ENCODE results near the gene ANKK1.

Gene ANKK1

DNA sequence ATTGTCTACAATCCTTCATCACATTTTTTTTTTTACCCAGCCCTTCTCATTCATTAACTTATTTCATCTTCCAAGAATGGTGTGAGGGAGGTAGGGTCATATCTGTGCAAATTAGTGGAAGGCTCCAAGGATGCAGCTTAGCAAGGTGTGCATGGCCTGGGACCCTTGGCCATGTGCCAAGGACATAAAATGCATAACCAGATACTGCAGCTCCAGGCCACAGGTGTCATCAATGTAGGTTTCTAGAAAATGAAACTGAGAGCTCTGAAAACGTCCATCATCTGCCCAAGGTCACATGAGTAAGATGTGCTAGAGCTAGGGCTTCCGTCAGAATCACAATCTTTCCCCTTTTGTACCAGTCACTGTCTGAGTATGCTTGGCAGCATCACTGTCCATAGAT, 29.8 kb downstream of the ANKK1 start:
- no peak for DNase-seq (ENCODE audit: low read depth)
- H3K4me3 ChIP-seq (ENCODE audit: low read length): no peak overlapping the region
- TF ChIP-seq, protein P1, sequence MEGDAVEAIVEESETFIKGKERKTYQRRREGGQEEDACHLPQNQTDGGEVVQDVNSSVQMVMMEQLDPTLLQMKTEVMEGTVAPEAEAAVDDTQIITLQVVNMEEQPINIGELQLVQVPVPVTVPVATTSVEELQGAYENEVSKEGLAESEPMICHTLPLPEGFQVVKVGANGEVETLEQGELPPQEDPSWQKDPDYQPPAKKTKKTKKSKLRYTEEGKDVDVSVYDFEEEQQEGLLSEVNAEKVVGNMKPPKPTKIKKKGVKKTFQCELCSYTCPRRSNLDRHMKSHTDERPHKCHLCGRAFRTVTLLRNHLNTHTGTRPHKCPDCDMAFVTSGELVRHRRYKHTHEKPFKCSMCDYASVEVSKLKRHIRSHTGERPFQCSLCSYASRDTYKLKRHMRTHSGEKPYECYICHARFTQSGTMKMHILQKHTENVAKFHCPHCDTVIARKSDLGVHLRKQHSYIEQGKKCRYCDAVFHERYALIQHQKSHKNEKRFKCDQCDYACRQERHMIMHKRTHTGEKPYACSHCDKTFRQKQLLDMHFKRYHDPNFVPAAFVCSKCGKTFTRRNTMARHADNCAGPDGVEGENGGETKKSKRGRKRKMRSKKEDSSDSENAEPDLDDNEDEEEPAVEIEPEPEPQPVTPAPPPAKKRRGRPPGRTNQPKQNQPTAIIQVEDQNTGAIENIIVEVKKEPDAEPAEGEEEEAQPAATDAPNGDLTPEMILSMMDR (conservative IDR thresholded peaks at IDR 0.05; ENCODE audit: low read depth, low read length): no peak

DNA sequence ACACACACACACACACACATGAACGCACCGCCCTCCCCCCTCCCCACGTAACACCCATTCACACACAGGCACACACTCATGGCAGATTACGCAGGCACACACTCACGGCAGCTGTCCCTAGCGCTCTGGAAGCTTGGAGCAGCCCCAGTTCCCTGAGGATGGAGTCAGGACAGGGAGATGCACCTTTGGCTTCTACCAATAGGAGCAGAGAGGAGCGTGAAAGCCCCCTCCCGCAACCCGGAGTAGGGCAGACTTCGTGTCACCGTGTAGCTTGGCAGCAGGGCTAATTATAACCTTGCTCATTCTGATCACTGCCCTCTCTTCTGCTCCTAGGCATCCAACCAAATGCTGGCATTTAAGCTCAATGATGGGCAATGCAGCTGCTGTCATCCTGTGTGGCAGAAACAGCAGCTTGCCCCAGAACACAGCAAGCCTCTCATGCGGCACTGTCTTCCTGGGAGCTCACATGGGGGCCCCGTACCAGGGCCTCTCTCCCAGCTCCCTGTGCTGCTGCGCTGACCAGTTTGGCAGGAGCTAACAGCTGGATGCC, 31.9 kb downstream of the ANKK1 start:
- TF ChIP-seq, protein P1 (conservative IDR thresholded peaks at IDR 0.05; ENCODE audit: low read depth, low read length): no peak
- H3K4me3 ChIP-seq (ENCODE audit: low read length): no peak overlapping the region
- DNase-seq (ENCODE audit: low read depth): no peak

DNA sequence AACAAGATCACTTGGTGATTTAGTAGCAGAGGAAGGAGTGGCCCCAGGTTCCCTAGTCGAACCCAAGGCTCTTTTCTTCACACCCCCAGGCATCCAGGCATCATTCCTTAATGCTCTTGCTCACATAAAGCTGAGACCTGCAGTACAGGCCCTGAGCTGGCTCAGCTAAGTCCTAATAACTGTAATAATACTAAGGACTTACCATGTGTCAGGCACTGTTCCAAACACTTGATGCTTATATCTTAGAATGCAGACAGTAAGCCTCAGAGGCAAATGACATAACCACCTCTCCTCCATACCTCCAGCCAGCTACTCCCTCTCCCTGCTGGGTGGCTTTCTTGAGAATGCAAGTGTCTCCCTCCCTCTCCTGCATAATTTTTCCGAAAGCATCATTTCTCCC, 33.2 kb downstream of the ANKK1 start:
- peak; percentile 4 for DNase-seq (ENCODE audit: low read depth)
- TF ChIP-seq, protein P1 (conservative IDR thresholded peaks at IDR 0.05; ENCODE audit: low read depth, low read length): no peak
- no peak overlapping the region for H3K4me3 ChIP-seq (ENCODE audit: low read length)

DNA sequence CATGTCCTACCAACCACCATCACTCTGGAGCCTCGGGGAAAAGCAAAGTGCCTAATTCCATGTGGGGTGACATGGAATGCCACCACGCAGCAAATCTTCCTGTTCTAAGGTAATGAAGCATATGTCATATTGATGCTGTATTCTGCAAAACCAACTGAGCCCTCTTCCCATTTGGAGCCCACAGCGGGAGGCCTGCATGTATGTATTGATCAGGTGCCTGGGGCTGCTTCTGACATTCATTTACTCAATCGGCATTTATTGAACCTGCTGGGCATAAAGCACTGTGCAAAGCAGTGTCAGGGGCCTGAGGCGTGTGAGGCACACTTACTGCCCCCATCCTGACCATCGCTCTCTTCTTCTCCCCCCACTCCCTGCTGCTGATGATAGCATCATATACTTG, 39.1 kb downstream of the ANKK1 start:
- H3K4me3 ChIP-seq (ENCODE audit: low read length): no peak overlapping the region
- DNase-seq (ENCODE audit: low read depth): no peak
- TF ChIP-seq, protein P1 (conservative IDR thresholded peaks at IDR 0.05; ENCODE audit: low read depth, low read length): no peak

DNA sequence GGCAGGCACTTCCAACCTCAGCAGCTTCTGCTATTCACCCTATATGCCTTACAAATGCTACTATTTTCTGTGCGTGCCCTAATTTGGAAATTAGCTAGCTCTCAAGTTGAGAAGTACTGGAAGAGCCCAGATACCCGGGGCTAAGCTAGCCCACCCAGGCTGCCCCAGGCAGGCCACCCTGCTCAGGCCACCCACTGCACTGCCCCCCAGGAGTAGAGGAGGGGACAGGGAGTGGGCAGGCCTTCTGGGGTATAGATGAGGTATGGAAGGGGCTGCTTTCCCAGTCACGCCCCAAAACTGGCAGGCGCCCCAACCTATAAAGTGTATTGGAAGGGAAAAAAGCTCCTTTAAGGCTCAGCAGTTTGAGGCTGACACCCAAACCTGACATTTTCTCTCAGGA, 44.2 kb downstream of the ANKK1 start:
- DNase-seq (ENCODE audit: low read depth): no peak
- TF ChIP-seq, protein P1 (conservative IDR thresholded peaks at IDR 0.05; ENCODE audit: low read depth, low read length): no peak
- no peak overlapping the region for H3K4me3 ChIP-seq (ENCODE audit: low read length)

DNA sequence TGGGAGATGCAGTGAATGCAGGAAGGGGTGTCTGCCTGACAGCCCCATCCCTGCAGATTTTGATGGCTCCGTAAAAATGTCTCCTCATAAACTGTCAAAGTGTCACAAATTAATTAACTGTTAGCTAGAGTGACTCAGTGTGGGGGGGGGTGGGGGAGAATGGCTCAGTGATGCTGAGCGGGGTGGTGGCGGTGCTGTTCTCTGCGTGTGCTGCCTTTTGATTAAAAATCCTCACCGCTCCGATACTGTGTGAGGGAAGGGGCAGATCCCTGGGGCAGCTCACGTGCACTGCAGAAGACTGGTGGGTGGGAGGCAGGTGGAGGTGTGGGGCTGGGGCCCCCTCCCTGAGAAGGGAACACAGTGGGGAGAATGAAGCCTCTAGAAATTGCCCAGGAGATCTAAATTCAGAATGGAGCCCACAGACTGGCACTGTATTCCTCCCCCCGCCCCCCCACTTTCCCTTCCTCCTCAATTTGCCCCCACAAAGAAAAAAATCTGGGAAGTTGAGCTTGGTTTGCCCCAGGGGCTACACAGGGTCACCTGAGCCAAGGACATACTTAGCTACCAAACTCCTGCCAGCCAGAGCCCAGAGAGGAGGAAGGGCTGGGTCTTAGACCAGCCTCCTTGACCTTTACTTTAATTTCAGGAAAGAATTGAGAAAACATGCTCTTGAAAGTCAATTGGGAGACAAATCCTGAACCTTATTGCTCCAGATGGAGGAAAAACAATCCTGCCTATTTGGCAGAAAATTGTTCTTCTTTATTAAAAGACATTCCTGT, 47.8 kb downstream of the ANKK1 start:
- H3K4me3 ChIP-seq (ENCODE audit: low read length): no peak overlapping the region
- DNase-seq (ENCODE audit: low read depth): no peak
- TF ChIP-seq, protein P1 (conservative IDR thresholded peaks at IDR 0.05; ENCODE audit: low read depth, low read length): no peak

DNA sequence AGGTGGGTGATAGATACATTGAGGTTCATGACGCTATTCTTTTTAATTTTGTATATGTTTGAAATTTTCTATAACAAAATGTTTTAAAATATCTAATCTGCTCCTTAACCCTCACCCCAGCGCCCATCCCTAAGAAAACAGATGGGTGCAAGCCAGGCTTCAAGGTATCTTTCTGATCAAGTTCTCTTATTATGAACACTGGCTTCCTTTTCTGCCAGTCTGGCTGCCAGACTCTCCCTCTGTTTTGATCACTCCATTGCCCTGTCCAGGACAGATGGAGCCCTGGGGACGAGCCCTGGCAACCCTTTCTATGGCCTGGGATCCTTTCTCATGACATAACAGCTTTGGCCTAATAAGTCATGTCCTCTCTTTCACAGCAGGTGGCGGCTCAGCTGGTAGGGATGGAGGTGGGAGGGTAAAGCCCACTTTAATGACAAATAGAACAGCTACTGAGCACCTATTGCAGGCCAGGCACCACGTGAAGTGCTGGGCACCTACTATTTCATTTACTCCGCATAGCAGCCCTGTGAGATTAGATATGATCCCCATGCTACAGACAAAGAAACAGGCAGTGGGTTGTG, 49.2 kb downstream of the ANKK1 start:
- DNase-seq (ENCODE audit: low read depth): no peak
- H3K4me3 ChIP-seq (ENCODE audit: low read length): no peak overlapping the region
- TF ChIP-seq, protein P1 (conservative IDR thresholded peaks at IDR 0.05; ENCODE audit: low read depth, low read length): no peak
